Thyroid gland (tissue), 4 donors: Measurements from ENCODE around the gene SH3BGRL3.

Experiments
- CTCF ChIP-seq, 6 experiments: fragments of 200-600 bp in 3 of 6; fragments of 450-650 bp in 3 of 6; sonication (generic) in 3 of 6; IDR thresholded peaks; one replicate each; pipeline ENCODE4 v1.5.1; 2016 to 2019; ENCODE audit warnings: antibody characterized with exemption in 6 of 6, mild to moderate bottlenecking in 2 of 6, inconsistent platforms in 1 of 6, moderate library complexity in 1 of 6
- POLR2A ChIP-seq, 2 donors: fragments of 450-650 bp; IDR thresholded peaks; one replicate each; pipeline ENCODE4 v1.6.1; 2017; ENCODE audit warnings: antibody characterized with exemption in 2 of 2, mild to moderate bottlenecking in 2 of 2, moderate library complexity in 1 of 2

- TF ChIP-seq CTCF (IDR thresholded peaks at IDR 0.05), result no peak
- TF ChIP-seq POLR2A (IDR thresholded peaks at IDR 0.05), result peak in 1 of 2 donors; percentile 47
Observed at GRCh38 chr1:26306290-26307229, 26.7 kb downstream of the SH3BGRL3 start, which contains the start of gene UBXN11.
